GM19351 (cell line): Measurements from ENCODE around the gene RP2.

Experiments used
- ATAC-seq: cut with Tn5 transposase; IDR thresholded peaks from one replicate; pipeline ENCODE4 v1.9.1; 2021; ENCODE audit warnings: mild to moderate bottlenecking, moderate library complexity; ENCODE audit not compliant: unreplicated experiment

RP2 gene

DNA sequence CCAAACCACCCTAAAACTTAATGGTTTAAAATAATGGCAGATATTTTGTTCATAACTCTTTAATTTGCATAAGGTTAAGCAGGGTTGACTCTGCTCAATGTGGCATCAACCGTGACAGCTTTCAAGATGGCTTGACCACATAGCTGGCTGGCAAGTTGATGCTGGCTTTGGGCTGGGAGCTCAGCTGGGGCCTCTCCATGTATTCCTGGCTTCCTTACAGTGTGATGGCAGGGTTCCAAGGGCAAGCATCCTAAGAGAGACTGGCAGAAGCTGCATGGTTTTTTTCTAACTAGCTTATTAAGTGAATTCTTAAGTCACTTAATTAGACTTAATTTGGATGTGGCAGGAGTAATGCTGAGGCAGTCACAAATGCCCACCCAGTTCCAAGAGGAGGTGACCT is 4.5 kb downstream of the RP2 start:
- ATAC-seq: no peak

DNA sequence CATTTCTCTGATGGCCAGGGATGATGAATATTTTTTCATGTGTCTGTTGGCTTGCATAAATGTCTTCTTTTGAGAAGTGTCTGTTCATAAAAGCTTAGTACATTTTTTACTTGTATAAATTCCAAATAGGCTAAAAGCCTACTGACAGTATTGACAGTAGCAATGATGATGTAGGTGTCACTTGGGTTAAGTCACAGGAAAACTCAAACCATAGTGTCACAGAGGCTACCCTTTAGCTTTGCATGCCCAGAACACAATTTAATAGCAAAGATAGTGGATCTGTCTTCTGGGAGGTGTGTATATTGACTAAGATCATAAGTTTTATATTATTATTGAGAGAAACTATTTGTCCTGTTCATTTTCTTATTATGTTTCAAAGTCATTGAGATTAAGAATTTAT is 8.1 kb downstream of the RP2 start:
- ATAC-seq: no peak

DNA sequence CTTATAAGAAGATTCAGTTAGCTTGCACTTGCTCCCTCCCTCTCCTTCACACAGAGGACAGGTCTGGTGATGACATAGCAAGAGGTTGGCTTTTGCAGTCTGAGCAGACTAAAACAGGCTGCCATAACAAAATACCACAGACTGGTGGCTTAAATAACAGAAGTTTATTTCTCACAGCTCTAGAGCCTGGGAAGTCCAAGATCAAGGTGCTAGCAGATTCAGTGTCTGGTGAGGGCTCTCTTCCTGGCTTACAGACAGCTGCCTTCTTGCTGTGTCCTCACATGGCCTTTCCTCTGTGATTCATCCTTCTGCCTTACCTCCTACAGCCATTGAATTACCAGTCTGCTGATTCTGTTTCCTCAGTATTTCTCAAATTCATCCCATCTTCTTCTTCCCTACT is 13.1 kb downstream of the RP2 start:
- no peak for ATAC-seq

DNA sequence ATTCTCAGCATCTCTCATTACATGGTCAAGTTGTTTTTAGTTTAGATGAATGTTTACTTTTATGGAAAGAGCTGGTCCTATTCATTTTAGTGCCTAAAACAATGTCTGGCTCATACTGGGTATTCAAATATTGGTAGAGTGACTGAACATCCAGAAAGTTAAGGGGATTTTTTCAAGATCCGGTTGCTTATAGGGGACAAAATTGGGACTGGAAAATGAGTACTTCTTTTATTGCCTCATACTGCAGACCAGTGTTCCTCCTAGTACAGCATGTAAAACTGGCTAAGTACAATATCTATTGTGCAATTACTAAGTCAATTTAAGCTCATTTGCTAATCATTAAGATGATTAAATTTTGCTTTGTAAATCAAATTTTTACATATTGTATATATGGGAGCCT is 13.9 kb downstream of the RP2 start:
- ATAC-seq: no peak

DNA sequence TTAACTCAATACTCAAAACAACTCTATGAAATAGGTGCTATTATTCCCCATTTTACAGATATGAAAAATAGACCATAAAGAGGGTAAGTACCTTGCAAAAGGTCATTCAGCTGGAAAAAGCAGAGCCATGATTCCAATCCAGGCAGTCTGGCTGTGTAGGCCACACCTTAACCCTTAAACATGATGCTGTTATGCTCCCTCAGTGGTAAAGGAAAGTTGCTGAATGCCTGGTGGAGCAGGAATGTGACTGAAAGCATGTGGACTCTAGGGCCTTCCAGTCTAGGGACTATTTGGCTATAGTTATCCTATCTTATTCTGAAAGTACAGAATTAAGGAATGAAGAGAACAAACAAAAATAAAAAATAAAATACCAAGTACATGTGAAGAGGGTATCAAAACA is 19.6 kb downstream of the RP2 start:
- ATAC-seq: no peak

DNA sequence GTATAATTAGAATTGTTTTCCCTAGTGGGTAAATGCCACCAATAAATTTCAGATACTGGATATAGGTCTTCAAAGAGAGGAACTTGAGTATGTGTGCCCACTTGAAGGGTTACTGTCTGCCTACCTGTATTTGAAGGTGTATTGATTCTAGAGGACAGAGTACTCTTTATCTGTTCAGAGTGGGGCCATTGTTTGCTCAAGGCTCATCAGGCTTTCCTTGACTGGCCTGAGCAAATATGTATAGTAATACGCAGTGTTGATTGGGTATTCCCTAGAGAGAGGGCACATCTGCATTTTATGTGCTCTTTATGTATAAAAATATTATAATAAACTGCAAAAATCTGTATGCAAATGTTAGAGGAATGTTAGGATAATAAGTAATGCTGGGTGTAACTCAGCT is 23.7 kb downstream of the RP2 start:
- no peak for ATAC-seq

DNA sequence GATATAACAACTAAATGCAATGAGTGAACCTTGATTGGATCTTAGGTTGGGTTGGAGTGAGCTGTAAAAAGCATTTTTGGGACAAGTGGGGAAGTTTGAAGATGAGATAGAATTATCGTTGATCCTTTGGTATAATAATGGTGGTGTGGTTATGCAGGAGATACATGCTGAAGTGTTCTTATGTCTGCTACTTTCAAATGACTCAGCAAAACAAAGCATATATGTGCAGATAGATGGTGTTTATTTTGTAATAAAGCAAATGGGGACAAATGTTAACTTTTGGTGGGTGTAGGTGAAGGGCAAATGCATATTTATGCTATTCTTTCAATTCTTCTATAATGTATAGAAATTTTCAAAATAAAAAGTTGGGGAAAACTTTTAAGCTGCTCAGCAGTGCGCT is 26.2 kb downstream of the RP2 start:
- no peak for ATAC-seq

DNA sequence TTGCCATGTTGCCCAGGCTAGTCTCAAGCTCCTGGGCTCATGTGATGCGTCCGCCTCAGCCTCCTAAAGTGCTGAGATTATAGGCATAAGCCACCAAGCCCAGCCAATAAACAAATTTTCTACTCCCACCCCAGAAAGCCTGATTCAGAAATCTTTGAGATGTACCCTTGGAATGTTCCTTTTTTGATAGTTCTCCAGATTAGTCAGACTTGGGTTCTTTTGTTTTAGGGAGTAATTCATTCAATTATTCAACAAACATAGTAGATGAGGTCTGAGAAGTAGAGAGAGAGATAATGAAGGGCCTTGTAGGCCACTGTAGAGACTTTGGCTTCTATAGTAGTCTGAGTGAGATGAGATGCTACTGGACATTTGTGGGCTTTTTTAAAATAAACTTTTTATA is 27.8 kb downstream of the RP2 start:
- ATAC-seq: no peak

DNA sequence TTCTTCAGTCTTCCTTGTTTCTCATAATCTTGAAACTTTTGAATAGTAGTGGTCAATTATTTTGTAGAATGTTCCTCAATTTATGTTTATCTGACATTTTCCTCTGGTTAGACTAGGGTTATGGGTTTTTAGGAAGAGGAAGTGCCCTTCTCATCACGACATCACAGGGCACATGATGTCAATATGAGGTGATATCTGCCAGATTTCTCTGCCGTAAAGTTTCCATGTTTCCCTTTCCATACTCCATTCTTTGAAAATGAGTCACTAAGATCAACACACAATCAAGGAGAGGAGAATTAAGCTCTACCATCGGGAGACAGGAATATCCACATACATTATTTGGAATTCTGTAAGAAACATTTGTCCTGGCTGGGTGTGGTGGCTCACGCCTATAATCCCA is 28.4 kb downstream of the RP2 start:
- no peak for ATAC-seq

DNA sequence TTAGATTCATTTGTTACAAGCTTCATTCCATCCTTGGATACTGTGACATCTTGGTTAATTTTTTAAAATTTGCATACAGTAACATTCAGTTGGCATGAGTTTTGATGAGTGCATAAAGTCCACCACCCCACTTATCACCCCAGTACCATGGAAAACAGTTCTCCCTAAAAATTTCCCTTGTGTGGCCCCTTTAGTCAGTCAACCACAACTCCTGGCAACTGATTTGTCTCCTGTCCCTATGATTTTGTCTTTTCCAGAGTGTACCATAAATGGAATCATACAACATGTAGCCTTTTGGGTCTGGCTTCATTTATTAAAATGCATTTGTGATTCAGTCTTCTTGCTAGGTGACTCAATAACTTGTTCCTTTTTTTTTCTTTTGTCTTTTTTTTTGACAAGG is 29.9 kb downstream of the RP2 start:
- ATAC-seq: no peak

DNA sequence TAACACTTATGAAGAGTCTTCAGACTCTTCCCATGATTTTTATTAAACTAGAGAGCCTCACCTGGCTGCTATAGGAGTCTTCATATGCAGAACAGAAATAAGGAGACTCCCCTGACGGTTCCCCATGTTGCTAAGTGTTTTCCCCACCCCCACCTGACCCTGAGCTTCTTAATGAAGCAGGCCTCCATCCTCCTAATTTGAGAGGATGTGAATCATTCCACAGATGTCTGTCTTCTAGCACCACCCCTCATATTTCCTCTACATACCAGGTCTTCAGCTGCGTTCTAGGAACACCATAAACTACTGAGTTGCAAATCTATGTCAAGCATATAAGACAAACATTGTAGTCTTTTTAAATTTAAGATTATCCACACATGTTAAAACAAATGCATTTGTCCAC is 36.9 kb downstream of the RP2 start:
- ATAC-seq: no peak

DNA sequence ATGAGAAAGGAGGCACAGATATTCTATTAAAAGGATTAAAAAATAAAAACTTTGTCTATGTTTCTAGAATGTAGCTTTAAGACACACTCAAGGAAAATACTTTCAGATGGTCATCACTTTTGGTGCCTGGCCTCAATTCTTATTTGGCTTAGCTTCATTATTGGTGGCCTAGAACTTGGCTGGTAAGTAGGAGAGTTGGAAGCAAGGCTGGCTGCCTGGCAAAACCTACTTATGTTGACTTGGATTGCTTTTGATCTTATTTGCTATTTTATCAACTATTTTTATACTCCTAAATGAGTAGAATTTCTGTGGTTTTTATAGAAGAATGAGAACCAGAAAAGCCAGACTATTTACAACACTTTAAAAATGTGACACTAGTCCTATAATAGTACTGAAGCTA is 40.1 kb downstream of the RP2 start:
- no peak for ATAC-seq

DNA sequence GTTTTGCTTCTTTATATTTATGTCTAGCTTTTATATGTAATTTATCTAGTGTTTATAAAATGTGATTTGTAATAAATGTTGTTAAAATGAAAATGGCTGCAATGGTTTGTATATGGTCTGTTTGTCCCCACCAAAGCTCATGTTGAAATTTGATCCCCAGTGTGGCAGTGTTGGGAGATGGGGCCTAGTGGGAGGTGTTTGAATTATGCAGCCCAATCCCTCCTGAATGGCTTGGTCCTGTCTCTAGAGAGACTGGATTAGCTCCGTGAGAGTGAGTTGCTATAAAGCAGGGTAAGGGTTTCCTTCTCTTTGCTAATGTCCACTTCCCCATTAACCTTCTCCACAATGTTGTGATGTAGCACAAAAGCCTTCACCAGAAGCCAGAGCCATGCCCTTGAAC is 45.4 kb downstream of the RP2 start:
- ATAC-seq: no peak

DNA sequence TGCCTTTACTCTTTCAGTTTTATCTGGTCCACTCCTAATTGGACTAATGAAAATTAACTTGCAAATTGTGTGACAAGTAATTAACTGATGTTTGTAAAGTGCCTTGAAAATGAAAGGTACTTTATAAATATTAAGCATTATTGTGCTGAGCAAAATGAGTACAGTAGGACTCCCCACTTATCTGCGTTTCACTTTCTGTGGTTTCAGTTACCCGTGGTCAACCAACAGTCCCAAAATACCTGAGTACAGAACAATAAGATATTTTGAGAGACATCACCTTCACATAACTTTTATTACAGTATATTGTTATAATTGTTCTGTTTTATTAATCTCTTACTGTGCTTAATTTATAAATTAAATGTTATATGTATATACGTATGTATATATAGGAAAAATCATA is 48.0 kb downstream of the RP2 start:
- no peak for ATAC-seq

DNA sequence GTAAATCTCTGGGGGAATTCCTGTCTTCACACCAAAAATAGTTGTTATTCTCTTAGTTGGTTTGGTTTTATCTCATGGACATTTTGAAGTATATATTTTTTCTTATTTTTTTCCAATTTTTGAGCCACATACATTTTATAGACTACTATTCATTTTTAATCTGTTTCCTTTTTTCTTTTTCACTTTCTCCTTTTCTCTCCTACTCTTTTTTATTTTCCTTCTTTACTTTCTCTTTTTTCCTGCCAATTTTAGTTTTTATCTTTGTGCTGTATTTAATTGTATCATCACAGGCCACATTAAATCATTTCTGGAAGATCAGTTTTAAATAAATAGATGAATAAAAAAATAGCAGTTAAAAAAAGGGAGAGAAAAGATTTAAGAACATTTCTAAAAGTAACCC is 61.4 kb downstream of the RP2 start:
- ATAC-seq: no peak

DNA sequence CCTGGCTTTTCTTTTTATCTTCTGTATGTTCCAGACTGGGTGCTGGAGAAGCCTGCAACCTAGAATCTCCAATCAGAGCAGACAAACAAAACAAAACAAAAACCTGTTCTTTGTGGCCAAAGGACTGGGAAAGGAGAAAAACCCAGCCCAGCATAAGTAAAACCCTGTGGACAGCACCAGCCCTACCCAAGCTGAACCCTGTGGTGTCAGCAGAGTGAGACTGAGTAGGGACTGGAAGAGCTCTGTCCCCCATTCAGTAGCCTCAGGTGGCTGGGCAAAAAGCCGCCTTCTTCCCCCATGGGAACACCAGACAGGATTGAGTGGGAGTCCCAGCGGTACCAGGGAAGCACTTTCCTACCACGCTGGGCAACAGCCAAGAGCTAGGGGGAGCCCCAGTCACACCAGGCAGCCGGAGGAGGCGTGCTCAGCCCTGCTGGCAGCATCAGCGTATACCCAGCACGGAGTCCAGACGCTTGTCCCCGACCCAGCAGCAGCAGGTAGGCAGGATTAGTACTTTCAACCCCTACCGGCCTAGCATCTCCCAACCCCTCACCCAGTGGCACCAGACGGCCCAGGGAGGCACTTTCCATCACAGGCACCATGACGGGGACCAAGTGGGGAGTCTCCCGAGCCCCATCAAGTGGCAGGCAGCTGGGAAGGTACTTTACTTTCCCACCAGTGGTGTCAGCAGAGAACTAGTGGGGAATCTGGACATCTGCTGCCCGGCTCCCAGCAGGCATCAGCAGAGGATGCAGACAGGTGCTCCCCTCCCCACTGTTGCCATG is 66.8 kb downstream of the RP2 start:
- ATAC-seq: peak; percentile 95

DNA sequence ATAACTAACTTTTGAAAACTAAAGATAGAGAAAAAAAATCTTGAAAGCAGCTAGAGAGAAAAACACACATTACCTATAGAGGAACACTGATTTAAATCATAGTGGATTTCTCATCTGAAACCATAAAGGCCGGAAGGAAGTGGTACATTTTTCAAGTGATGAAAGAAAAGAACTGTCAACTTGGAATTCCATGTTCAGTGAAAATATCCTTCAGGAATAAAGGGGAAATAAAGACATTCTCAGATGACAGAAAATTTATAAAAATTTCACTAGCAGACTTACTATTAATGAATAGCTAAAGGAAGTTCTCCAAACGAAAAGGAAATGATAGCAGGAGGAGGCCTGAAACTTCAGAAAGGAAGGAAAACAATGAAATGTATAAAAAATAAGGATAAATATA is 67.8 kb downstream of the RP2 start:
- ATAC-seq: no peak

DNA sequence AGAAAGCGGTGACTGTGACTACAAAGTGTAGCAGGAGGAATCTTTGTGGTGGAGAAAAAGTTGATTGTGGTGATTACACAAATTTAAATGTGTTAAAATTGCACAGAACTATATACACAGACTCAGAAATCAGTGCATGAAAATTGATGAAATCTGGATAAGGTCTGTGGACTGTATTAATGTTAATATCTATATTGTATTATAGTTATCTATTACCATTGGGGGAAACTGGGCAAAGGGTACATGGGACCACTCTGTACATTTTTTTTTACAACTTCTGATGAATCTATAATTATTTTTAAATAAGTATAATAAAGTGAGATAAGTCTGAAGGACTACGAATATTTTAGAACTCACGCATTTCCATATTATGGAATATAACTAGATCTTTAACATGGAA is 73.6 kb downstream of the RP2 start:
- ATAC-seq: no peak

DNA sequence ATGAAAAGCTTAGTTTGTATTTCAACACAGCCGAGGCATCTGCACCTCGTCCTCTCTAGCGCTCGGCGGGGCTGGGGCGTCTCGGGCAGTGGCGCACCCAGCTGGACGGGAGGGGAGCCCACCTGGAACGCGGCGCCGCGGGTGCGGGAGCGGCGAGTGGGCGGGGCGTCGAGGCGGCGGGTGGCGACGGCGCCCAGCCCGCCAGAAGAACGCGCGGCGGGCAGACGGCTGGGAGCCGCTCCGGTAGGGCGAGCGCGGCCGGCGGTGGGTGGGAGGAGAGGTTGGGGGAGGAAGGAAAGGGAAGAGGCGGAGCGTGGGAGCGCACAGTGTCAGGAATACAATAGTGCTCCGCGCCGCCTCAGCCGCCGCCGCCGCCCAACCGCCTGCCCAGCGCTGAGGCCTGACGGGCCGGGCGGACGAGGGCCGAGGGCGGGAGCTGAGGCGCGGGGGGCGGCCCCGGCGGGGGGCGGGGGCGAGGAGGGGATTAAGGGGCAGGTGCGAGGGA is 75.3 kb downstream of the RP2 start, which contains the start of gene JADE3:
TSS of gene JADE3 (plus strand) at position 324 of the 505 bp plus-strand sequence. CDS start 72,474 bp downstream, outside the sequence.
- peak; percentile 40 for ATAC-seq

DNA sequence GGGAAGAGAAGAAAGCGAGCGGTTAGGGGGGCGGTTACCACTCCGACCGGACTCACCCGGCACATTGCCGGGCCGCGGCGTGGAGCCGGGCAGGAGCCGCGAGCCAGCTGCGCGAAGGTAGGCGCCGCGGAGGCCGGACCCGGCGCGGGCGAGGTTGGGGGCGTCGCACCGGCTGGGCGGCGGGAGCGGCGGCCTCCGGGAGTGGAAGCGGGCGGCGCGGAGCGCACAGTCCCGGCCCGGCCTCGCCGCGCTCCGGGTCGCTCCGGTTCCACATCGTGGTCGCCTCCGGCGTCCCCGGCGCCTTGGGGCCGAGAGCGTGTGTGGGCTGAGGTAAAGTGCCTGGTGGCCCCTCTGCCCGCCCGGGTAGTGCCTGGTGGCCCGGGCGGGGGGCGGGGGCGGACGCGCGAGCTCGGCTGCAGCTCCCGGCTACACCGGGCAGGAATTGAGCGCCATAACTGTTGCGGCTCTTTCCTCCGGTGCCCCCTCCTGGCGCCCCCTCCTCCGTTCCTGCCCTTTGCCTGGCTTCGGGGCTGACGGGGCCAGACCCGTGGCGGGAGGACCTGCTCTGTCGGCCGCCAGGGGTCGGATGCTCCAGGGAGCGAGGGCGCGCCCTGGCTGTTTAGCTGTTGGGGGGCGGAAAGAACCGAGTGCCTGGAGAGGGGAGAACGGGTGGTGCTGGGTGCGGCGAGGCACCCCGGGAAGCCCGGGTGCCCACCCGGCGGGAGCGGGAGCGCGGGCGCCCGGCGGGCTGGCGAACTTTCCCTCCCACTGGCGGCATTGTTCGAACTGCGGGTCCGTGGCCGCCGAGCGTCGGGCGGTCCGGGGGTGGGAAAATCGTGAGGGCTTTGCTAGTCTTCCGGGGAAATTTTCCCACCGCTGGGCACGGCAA is 76.0 kb downstream of the RP2 start:
- peak; percentile 44 for ATAC-seq

DNA sequence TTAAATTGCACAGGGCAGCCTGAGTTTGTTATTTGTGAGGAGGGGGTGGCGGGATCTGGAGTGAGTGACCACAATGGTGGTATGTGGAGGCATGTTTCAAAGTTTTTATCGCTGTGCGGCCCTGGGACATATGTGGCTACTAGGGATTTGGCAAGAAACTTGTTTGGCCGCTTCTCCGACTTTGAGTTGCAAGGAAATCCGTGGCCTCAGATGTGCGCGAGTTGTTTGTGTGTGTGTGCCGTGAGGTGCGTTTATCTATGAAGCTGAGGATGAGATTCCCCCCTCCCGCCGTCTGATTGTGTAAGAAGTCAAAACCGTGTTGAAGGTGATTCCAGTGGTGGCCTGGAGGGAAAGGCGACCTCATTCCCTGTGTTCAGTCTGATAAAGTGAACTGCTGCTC is 76.8 kb downstream of the RP2 start:
- ATAC-seq: no peak

DNA sequence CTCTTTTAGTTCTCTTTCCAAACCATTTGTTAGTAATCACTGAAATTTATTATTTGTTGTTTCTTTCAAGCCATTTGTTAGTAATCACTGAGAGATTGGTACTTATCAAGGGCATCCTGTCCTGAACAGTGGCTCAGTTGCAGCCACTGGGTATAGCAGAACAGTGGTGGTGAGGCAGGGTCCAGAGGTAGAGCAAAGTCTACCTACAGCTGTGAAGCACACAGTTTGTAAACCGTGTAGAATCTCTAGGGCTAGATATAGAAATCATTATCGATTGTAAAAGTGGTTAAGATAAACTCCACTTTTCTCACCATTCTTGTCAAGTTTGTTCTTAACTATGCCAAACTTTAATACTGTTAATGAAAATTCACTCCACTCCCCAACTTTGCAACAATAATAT is 79.4 kb downstream of the RP2 start:
- ATAC-seq: no peak
